GM12878 (cell line): ENCODE data around the gene RAET1G. TPM values are rescaled to one million over a fixed set of nuclear protein-coding genes. Genes with fewer than 3 reads are reported as not detected.

Experiments
- ATAC-seq: fragments of 200-7000 bp; cut with Tn5 transposase; 3 replicates; pipeline ENCODE4 v1.9.1; 2020; ENCODE audit warnings: mild to moderate bottlenecking, moderate library complexity
- BruUV-seq: library from RNA; stranded (reverse); fragments of 400-500 nt; replicated peaks from 2 replicates; lab custom pipeline; 2021; lab: Mats Ljungman, UMichigan
- CTCF ChIA-PET: fragments of 300-600 bp; sonication (Branson Sonifier 250); formaldehyde crosslinking; extraction: SDS; loops from one replicate; lab custom pipeline; 2021; ENCODE audit warnings: inconsistent platforms; lab: Yijun Ruan, JAX
- POLR2A ChIA-PET: fragments of 350-600 bp; formaldehyde crosslinking; extraction: SDS; loops from one replicate; lab custom pipeline; 2021; ENCODE audit warnings: inconsistent platforms; lab: Charles Lee
- RAD21 ChIA-PET: fragments of 300-600 bp; sonication (Branson Sonifier 250); formaldehyde crosslinking; loops from one replicate; lab custom pipeline; 2023; ENCODE audit warnings: antibody characterized with exemption; ENCODE audit not compliant: unreplicated experiment; lab: Charles Lee
- SMC1A ChIA-PET: fragments of 300-600 bp; sonication (Branson Sonifier 250); formaldehyde crosslinking; loops from one replicate; lab custom pipeline; 2023; ENCODE audit not compliant: unreplicated experiment, uncharacterized antibody; lab: Charles Lee
- DNase-seq: peaks from one replicate; pipeline ENCODE4 v3.0.0-alpha.2; 2011; ENCODE audit warnings: low read depth, low spot score
- FAIRE-seq: peaks from 3 replicates; lab custom pipeline; 2011; peaks lifted over from hg19 to GRCh38; lab: Jason Lieb, UNC
- H2AFZ ChIP-seq: 2 replicates; pipeline ENCODE4 v1.6.0; 2011; ENCODE audit warnings: low read depth, low read length, control low read depth; ENCODE audit not compliant: control insufficient read depth
- H3K27ac ChIP-seq: 2 replicates; pipeline ENCODE4 v1.5.1; 2011; ENCODE audit warnings: control low read depth; ENCODE audit not compliant: control insufficient read depth, insufficient read depth
- H3K27me3 ChIP-seq, 2 experiments: replicated peaks in 1 of 2; 2 replicates each; pipeline versions ENCODE4 v1.6.0 to v1.6.1; 2011; ENCODE audit warnings: low read length in 1 of 2; ENCODE audit not compliant: control insufficient read depth in 2 of 2, insufficient read depth in 2 of 2
- H3K36me3 ChIP-seq, 2 experiments: 2 replicates each; pipeline ENCODE4 v1.5.1; 2011; ENCODE audit warnings: low read length in 1 of 2; ENCODE audit not compliant: control insufficient read depth in 2 of 2, insufficient read depth in 2 of 2
- H3K4me1 ChIP-seq: 2 replicates; pipeline ENCODE4 v1.6.1; 2011; ENCODE audit warnings: mild to moderate bottlenecking, low read length, moderate library complexity, mixed read lengths; ENCODE audit not compliant: control insufficient read depth, insufficient read depth
- H3K4me2 ChIP-seq: 2 replicates; pipeline ENCODE4 v1.6.0; 2011; ENCODE audit warnings: control low read depth; ENCODE audit not compliant: control insufficient read depth, insufficient read depth
- H3K4me3 ChIP-seq: fragments of 200-600 bp; sonication (generic); 2 replicates; pipeline ENCODE4 v1.5.1; 2016
- H3K79me2 ChIP-seq: 2 replicates; pipeline ENCODE4 v1.6.0; 2011; ENCODE audit warnings: low read length; ENCODE audit not compliant: control insufficient read depth, insufficient read depth
- H3K9ac ChIP-seq: 2 replicates; pipeline ENCODE4 v1.8.0; 2011; ENCODE audit warnings: low read length, control low read depth, mixed read lengths; ENCODE audit not compliant: control insufficient read depth, insufficient read depth
- H3K9me3 ChIP-seq: replicated peaks from 3 replicates; pipeline ENCODE4 v1.5.1; 2011; ENCODE audit warnings: mild to moderate bottlenecking, low read length; ENCODE audit not compliant: control insufficient read depth, insufficient read depth
- H4K20me1 ChIP-seq: 2 replicates; pipeline ENCODE4 v1.6.0; 2011; ENCODE audit not compliant: control insufficient read depth, insufficient read depth
- ELK1 ChIP-seq: IDR thresholded peaks from 2 replicates; pipeline ENCODE4 v1.6.1; 2012; ENCODE audit warnings: low read depth, low read length, improper control_type of control experiment
- FOS ChIP-seq: IDR thresholded peaks from 3 replicates; pipeline ENCODE4 v1.6.1; 2011; ENCODE audit warnings: borderline replicate concordance; ENCODE audit not compliant: insufficient read length; ENCODE audit errors: extremely low read depth
- FOXK2 ChIP-seq: fragments of 450-650 bp; IDR thresholded peaks from 2 replicates; pipeline ENCODE4 v1.6.1; 2017; ENCODE audit warnings: mild to moderate bottlenecking, moderate library complexity
- HDGF ChIP-seq: fragments of 450-650 bp; IDR thresholded peaks from 2 replicates; pipeline ENCODE4 v1.6.1; 2016; ENCODE audit warnings: antibody characterized with exemption
- MXI1 ChIP-seq: fragments of 150-350 bp; IDR thresholded peaks from 2 replicates; pipeline ENCODE4 v1.6.1; 2011; ENCODE audit warnings: low read depth, mild to moderate bottlenecking, inconsistent platforms, low read length, improper control_type of control experiment
- MYB ChIP-seq: fragments of 150-350 bp; IDR thresholded peaks from 2 replicates; pipeline ENCODE4 v1.6.1; 2014; ENCODE audit warnings: mild to moderate bottlenecking, low read depth, low read length, borderline replicate concordance
- SUZ12 ChIP-seq: fragments of 200-600 bp; sonication (generic); IDR thresholded peaks from one replicate; pipeline ENCODE4 v1.6.1; 2018; ENCODE audit warnings: antibody characterized with exemption, mild to moderate bottlenecking; ENCODE audit not compliant: unreplicated experiment
- ZNF274 ChIP-seq: IDR thresholded peaks from one replicate; pipeline ENCODE4 v1.8.0; 2011; ENCODE audit not compliant: insufficient read length, insufficient read depth
- WGBS: methylation state at CpG from one replicate; pipeline ENCODE4 v1.1.6; 2016; ENCODE audit warnings: low lambda C conversion rate; ENCODE audit not compliant: insufficient replicate concordance, insufficient coverage; ENCODE audit errors: missing lambda C conversion rate; 5-methylcytosine and 5-hydroxymethylcytosine counted together
- in situ Hi-C: fragments of 300-500 bp; cut with MboI; formaldehyde crosslinking; loops from 9 replicates; pipeline ENCODE4 v1.14.3; 2018; ENCODE audit warnings: mixed read lengths
- intact Hi-C: fragments of 100-400 bp; cut with micrococcal nuclease; formaldehyde crosslinking; loops from one replicate; pipeline ENCODE4 v1.14.2; 2022; ENCODE audit not compliant: unreplicated experiment
- polyA plus RNA-seq, 11 experiments: library from polyadenylated mRNA; depleted of rRNA in 4 of 11; unstranded in 6 of 11; stranded (reverse) in 5 of 11; fragments of >200 nt; fragmentation: Nextera tagmentation in 4 of 11; fragmentation: Illumina TruSeq in 1 of 11; extraction: Ambion mirVana in 4 of 11; extraction: Trizol in 1 of 11; gene quantifications; 1 replicate in 1 of 11; 2 replicates in 10 of 11; pipeline versions ENCODE4 v1.2.1 to v1.2.3, GENCODE V29; 2011 to 2016; ENCODE audit warnings: inconsistent platforms in 2 of 11, missing spikeins in 2 of 11, low read depth in 1 of 11
- total RNA-seq, 4 experiments: library from RNA; depleted of rRNA in 3 of 4; stranded (reverse); fragments of >200 nt in 3 of 4; fragmentation: Illumina TruSeq in 1 of 4; extraction: Trizol in 1 of 4; gene quantifications; 2 replicates each; pipeline versions ENCODE4 v1.2.1 to v1.2.3, GENCODE V29; 2013 to 2021
- TF ChIP-seq, protein P1 (sequence below): IDR thresholded peaks from 2 replicates; pipeline ENCODE4 v1.6.1; 2011; ENCODE audit warnings: mild to moderate bottlenecking, low read depth, low read length, moderate library complexity; ENCODE audit not compliant: insufficient replicate concordance
- TF ChIP-seq, protein P2 (sequence below): fragments of 450-650 bp; IDR thresholded peaks from 2 replicates; pipeline ENCODE4 v1.6.1; 2017; ENCODE audit warnings: mild to moderate bottlenecking, low read depth, inconsistent platforms; ENCODE audit not compliant: poor library complexity, severe bottlenecking
- TF ChIP-seq, protein P3 (sequence below): IDR thresholded peaks from 2 replicates; pipeline ENCODE4 v1.6.1; 2012; ENCODE audit warnings: low read depth, low read length, improper control_type of control experiment

Gene RAET1G
- total and polyA plus RNA-seq, 10 of the 15 experiments (the other 5 are each of a cell fraction or from before 2014, with no cell fraction given) = not detected

- ATAC-seq (no peak), FAIRE-seq (no peak), DNase-seq (no peak)
- Histone ChIP-seq H3K4me3 (no peak overlapping the region), H3K27me3 (no peaks in the 10 kb centered on the region; a peak in 2 of 4 replicates), H2AFZ (no peak overlapping the region), H3K9ac (no peak overlapping the region), H3K4me1 (no peaks in the 10 kb centered on the region), H3K27ac (no peak overlapping the region), H3K4me2 (no peak overlapping the region), H4K20me1 (no peaks in the 10 kb centered on the region), H3K36me3 (no peaks in the 10 kb centered on the region), H3K9me3 (no peaks in the 10 kb centered on the region), H3K79me2 (no peaks in the 10 kb centered on the region)
- SMC1A ChIA-PET = no interaction called here
- no TSS peak for BruUV-seq
- RAD21 ChIA-PET = no interaction called here
- TF ChIP-seq FOXK2 = no peak
- no peak for TF ChIP-seq HDGF
- TF ChIP-seq MXI1 = no peak
- 32% methylated on average over 3 of the region's 3 CpGs for WGBS
- CTCF ChIA-PET = no interaction called here
- in situ Hi-C loops (no loop called here), intact Hi-C loops (no loop called here)
- POLR2A ChIA-PET = no interaction called here
These were observed 35.6 kb downstream of the RAET1G start for GRCh38 chr6:149887343-149887742.

- BruUV-seq = no TSS peak
- CTCF ChIA-PET = interaction anchor here (1.9 kb wide), 1 partner anchor 17 kb away, joined by 7 read pairs; no protein-coding TSS in a partner anchor
- in situ Hi-C loops (no loop called here), intact Hi-C loops (no loop called here)
- no peaks in the 10 kb centered on the region for H3K79me2 ChIP-seq
- no peak for FAIRE-seq
- 2% methylated on average over 3 of the region's 3 CpGs for WGBS
- no peaks in the 10 kb centered on the region; a peak in 2 of 4 replicates for H3K27me3 ChIP-seq
- POLR2A ChIA-PET = no interaction called here
- no peak overlapping the region for H3K4me2 ChIP-seq
- SMC1A ChIA-PET = no interaction called here
- H3K36me3 ChIP-seq = no peaks in the 10 kb centered on the region
- RAD21 ChIA-PET = no interaction called here
- H3K4me3 ChIP-seq = no peak overlapping the region
- no peaks in the 10 kb centered on the region for H4K20me1 ChIP-seq
- H3K9ac ChIP-seq = no peak overlapping the region
- H3K9me3 ChIP-seq = no peaks in the 10 kb centered on the region
- H3K4me1 ChIP-seq = no peaks in the 10 kb centered on the region
- ATAC-seq = no peak
- no peak for DNase-seq
- H2AFZ ChIP-seq = no peak overlapping the region
- no peak overlapping the region for H3K27ac ChIP-seq
- TF ChIP-seq ELK1 = no peak
- TF ChIP-seq, protein P1, sequence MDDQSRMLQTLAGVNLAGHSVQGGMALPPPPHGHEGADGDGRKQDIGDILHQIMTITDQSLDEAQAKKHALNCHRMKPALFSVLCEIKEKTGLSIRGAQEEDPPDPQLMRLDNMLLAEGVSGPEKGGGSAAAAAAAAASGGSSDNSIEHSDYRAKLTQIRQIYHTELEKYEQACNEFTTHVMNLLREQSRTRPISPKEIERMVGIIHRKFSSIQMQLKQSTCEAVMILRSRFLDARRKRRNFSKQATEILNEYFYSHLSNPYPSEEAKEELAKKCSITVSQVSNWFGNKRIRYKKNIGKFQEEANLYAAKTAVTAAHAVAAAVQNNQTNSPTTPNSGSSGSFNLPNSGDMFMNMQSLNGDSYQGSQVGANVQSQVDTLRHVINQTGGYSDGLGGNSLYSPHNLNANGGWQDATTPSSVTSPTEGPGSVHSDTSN = no peak
- TF ChIP-seq ZNF274 = no peak
- TF ChIP-seq, protein P2, sequence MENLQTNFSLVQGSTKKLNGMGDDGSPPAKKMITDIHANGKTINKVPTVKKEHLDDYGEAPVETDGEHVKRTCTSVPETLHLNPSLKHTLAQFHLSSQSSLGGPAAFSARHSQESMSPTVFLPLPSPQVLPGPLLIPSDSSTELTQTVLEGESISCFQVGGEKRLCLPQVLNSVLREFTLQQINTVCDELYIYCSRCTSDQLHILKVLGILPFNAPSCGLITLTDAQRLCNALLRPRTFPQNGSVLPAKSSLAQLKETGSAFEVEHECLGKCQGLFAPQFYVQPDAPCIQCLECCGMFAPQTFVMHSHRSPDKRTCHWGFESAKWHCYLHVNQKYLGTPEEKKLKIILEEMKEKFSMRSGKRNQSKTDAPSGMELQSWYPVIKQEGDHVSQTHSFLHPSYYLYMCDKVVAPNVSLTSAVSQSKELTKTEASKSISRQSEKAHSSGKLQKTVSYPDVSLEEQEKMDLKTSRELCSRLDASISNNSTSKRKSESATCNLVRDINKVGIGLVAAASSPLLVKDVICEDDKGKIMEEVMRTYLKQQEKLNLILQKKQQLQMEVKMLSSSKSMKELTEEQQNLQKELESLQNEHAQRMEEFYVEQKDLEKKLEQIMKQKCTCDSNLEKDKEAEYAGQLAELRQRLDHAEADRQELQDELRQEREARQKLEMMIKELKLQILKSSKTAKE = no peak
- no peak for TF ChIP-seq SUZ12
- TF ChIP-seq, protein P3, sequence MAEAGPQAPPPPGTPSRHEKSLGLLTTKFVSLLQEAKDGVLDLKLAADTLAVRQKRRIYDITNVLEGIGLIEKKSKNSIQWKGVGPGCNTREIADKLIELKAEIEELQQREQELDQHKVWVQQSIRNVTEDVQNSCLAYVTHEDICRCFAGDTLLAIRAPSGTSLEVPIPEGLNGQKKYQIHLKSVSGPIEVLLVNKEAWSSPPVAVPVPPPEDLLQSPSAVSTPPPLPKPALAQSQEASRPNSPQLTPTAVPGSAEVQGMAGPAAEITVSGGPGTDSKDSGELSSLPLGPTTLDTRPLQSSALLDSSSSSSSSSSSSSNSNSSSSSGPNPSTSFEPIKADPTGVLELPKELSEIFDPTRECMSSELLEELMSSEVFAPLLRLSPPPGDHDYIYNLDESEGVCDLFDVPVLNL = no peak
- no peak for TF ChIP-seq MYB
- no peak for TF ChIP-seq FOS
These were observed 37.0 kb downstream of the RAET1G start for GRCh38 chr6:149885888-149886287.
